DND-41 (cell line): ENCODE results near the gene GREB1.

Experiments
- ATAC-seq: fragments of 200-7000 bp; cut with Tn5 transposase; 3 replicates; pipeline ENCODE4 v1.9.1; 2021; ENCODE audit warnings: low read depth; ENCODE audit not compliant: insufficient read depth
- DNase-seq: peaks from one replicate; pipeline ENCODE4 v3.0.0-alpha.2; 2020
- H2AFZ ChIP-seq: 2 replicates; pipeline ENCODE4 v1.6.0; 2012; ENCODE audit warnings: low read depth, low read length
- H3K27ac ChIP-seq: 2 replicates; pipeline ENCODE4 v1.5.1; 2012; ENCODE audit warnings: low read length, inconsistent platforms
- H3K27me3 ChIP-seq: fragments of 200-600 bp; sonication (generic); 2 replicates; pipeline ENCODE4 v1.6.0; 2012; ENCODE audit warnings: low read length, mild to moderate bottlenecking, inconsistent platforms; ENCODE audit not compliant: insufficient read depth, poor library complexity
- H3K36me3 ChIP-seq: 2 replicates; pipeline ENCODE4 v1.5.1; 2012; ENCODE audit warnings: low read length, inconsistent platforms; ENCODE audit not compliant: insufficient read depth
- H3K4me1 ChIP-seq: 2 replicates; pipeline ENCODE4 v1.5.1; 2012; ENCODE audit warnings: mild to moderate bottlenecking, low read length; ENCODE audit not compliant: insufficient read depth
- H3K4me2 ChIP-seq: 2 replicates; pipeline ENCODE4 v1.6.0; 2012; ENCODE audit warnings: mild to moderate bottlenecking, moderate library complexity, low read length, inconsistent platforms; ENCODE audit not compliant: insufficient read depth
- H3K4me3 ChIP-seq, 2 experiments: fragments of 200-600 bp in 1 of 2; shearing (Covaris generic) in 1 of 2; 2 replicates each; pipeline ENCODE4 v1.5.1; 2012 to 2016; ENCODE audit warnings: inconsistent platforms in 2 of 2, low read length in 2 of 2, mild to moderate bottlenecking in 2 of 2, low read depth in 1 of 2, moderate library complexity in 1 of 2
- H3K79me2 ChIP-seq: 2 replicates; pipeline ENCODE4 v1.6.0; 2012; ENCODE audit warnings: low read length, inconsistent platforms; ENCODE audit not compliant: insufficient read depth
- H3K9ac ChIP-seq: 2 replicates; pipeline ENCODE4 v1.6.0; 2012; ENCODE audit warnings: low read depth, mild to moderate bottlenecking, inconsistent platforms, low read length, moderate library complexity
- H3K9me3 ChIP-seq: 2 replicates; pipeline ENCODE4 v1.5.1; 2012; ENCODE audit warnings: low read length, moderate library complexity, mild to moderate bottlenecking, inconsistent platforms; ENCODE audit not compliant: insufficient read depth, severe bottlenecking
- H4K20me1 ChIP-seq: 2 replicates; pipeline ENCODE4 v1.6.0; 2012; ENCODE audit warnings: low read length; ENCODE audit not compliant: insufficient read depth
- CTCF ChIP-seq: IDR thresholded peaks from 2 replicates; pipeline ENCODE4 v1.5.1; 2012; ENCODE audit warnings: borderline replicate concordance, low read length, moderate library complexity, mild to moderate bottlenecking; ENCODE audit not compliant: poor library complexity, severe bottlenecking; ENCODE audit errors: extremely low read depth
- EZH2 ChIP-seq: IDR thresholded peaks from 3 replicates; pipeline ENCODE4 v1.6.1; 2012; ENCODE audit warnings: borderline replicate concordance, low read depth, mild to moderate bottlenecking, moderate library complexity, low read length, inconsistent platforms; ENCODE audit not compliant: severe bottlenecking

Gene GREB1

GRCh38 chr2:11617984-11618707, 84.3 kb downstream of the GREB1 start:
- TF ChIP-seq EZH2 (no peak), CTCF (no peak)
- Histone ChIP-seq H3K4me2 (no peak overlapping the region), H3K27me3 (no peaks in the 10 kb centered on the region), H3K4me3 (no peak overlapping the region), H3K27ac (no peak overlapping the region), H3K9ac (no peak overlapping the region), H2AFZ (no peak overlapping the region), H3K9me3 (no peaks in the 10 kb centered on the region), H3K4me1 (no peaks in the 10 kb centered on the region), H4K20me1 (no peaks in the 10 kb centered on the region), H3K36me3 (no peaks in the 10 kb centered on the region), H3K79me2 (no peaks in the 10 kb centered on the region)
- DNase-seq (no peak), ATAC-seq (no peak)

GRCh38 chr2:11618708-11619062, 84.8 kb downstream of the GREB1 start:
- no peak overlapping the region for H3K4me2 ChIP-seq
- H3K9me3 ChIP-seq, result no peaks in the 10 kb centered on the region
- H4K20me1 ChIP-seq, result no peaks in the 10 kb centered on the region
- H3K27ac ChIP-seq, result no peak overlapping the region
- H3K9ac ChIP-seq, result no peak overlapping the region
- H3K27me3 ChIP-seq, result no peaks in the 10 kb centered on the region
- H3K4me3 ChIP-seq, result no peak overlapping the region
- H3K36me3 ChIP-seq, result no peaks in the 10 kb centered on the region
- no peaks in the 10 kb centered on the region for H3K79me2 ChIP-seq
- H2AFZ ChIP-seq, result no peak overlapping the region
- no peak for DNase-seq
- no peaks in the 10 kb centered on the region for H3K4me1 ChIP-seq
- TF ChIP-seq CTCF, result no peak
- TF ChIP-seq EZH2, result no peak
- no peak for ATAC-seq

GRCh38 chr2:11621410-11621809, 87.6 kb downstream of the GREB1 start:
- Histone ChIP-seq H3K4me1 (no peaks in the 10 kb centered on the region), H3K79me2 (no peaks in the 10 kb centered on the region), H2AFZ (no peak overlapping the region), H3K4me2 (no peak overlapping the region), H3K27ac (no peak overlapping the region), H3K36me3 (no peaks in the 10 kb centered on the region), H3K4me3 (no peak overlapping the region), H3K27me3 (no peaks in the 10 kb centered on the region), H3K9ac (no peak overlapping the region), H3K9me3 (no peaks in the 10 kb centered on the region), H4K20me1 (no peaks in the 10 kb centered on the region)
- TF ChIP-seq EZH2 (no peak), CTCF (no peak)
- DNase-seq (no peak), ATAC-seq (no peak)

- H3K4me2 ChIP-seq, result no peak overlapping the region
- 0 out of 2 replicates have a peak, but pooled peaks cover 3% of the 10 kb centered on the region for H3K36me3 ChIP-seq
- ATAC-seq (no peak), DNase-seq (no peak)
- H2AFZ ChIP-seq, result no peak overlapping the region
- H3K9me3 ChIP-seq, result peaks cover 8% of the 10 kb centered on the region
- H3K9ac ChIP-seq, result no peak overlapping the region
- H4K20me1 ChIP-seq, result no peaks in the 10 kb centered on the region
- no peak overlapping the region for H3K27ac ChIP-seq
- no peaks in the 10 kb centered on the region for H3K4me1 ChIP-seq
- H3K79me2 ChIP-seq, result no peaks in the 10 kb centered on the region
- H3K4me3 ChIP-seq, result no peak overlapping the region
- TF ChIP-seq EZH2 (no peak), CTCF (no peak)
- no peaks in the 10 kb centered on the region for H3K27me3 ChIP-seq
Observed at GRCh38 chr2:11622611-11623010, 88.8 kb downstream of the GREB1 start.
